Progenitor cell of endocrine pancreas (in vitro differentiated cells): ENCODE results near the gene CDC20. TPM values are rescaled to one million over a fixed set of nuclear protein-coding genes. Genes with fewer than 3 reads are reported as not detected.
A peak's percentile ranks its signal among the peaks of the same experiment; 100 is the strongest.

Source experiments
- DNase-seq: peaks from one replicate; pipeline ENCODE4 v3.0.0; 2021; ENCODE audit warnings: low spot score; ENCODE audit not compliant: unreplicated experiment
- H3K27ac Mint-ChIP-seq: 2 replicates; pipeline ENCODE4 v1.8.0; 2021; ENCODE audit warnings: mild to moderate bottlenecking, moderate library complexity, mixed read lengths
- H3K27me3 Mint-ChIP-seq: 2 replicates; pipeline ENCODE4 v1.8.0; 2021; ENCODE audit warnings: mixed read lengths
- H3K36me3 Mint-ChIP-seq: 2 replicates; pipeline ENCODE4 v1.8.0; 2022; ENCODE audit warnings: mixed read lengths; ENCODE audit not compliant: insufficient read depth
- H3K4me1 Mint-ChIP-seq: 2 replicates; pipeline ENCODE4 v1.8.0; 2021; ENCODE audit warnings: low read depth, mixed read lengths
- H3K4me3 Mint-ChIP-seq: 2 replicates; pipeline ENCODE4 v1.8.0; 2021; ENCODE audit warnings: low read depth, mild to moderate bottlenecking, moderate library complexity, mixed read lengths
- H3K9me3 Mint-ChIP-seq: 2 replicates; pipeline ENCODE4 v1.8.0; 2021; ENCODE audit warnings: low read depth, mixed read lengths
- total RNA-seq: library from RNA; stranded (reverse); gene quantifications from 2 replicates; pipeline ENCODE4 v1.2.1, GENCODE V29; 2021
- TF ChIP-seq, protein P1 (sequence below): fragments of 200-600 bp; sonication (generic); IDR thresholded peaks from one replicate; pipeline ENCODE4 v1.5.0; 2021; ENCODE audit warnings: antibody characterized with exemption, mild to moderate bottlenecking; ENCODE audit not compliant: unreplicated experiment

CDC20 gene
- total RNA-seq, 1 donor from 2014 or later: 49.4 TPM

DNA sequence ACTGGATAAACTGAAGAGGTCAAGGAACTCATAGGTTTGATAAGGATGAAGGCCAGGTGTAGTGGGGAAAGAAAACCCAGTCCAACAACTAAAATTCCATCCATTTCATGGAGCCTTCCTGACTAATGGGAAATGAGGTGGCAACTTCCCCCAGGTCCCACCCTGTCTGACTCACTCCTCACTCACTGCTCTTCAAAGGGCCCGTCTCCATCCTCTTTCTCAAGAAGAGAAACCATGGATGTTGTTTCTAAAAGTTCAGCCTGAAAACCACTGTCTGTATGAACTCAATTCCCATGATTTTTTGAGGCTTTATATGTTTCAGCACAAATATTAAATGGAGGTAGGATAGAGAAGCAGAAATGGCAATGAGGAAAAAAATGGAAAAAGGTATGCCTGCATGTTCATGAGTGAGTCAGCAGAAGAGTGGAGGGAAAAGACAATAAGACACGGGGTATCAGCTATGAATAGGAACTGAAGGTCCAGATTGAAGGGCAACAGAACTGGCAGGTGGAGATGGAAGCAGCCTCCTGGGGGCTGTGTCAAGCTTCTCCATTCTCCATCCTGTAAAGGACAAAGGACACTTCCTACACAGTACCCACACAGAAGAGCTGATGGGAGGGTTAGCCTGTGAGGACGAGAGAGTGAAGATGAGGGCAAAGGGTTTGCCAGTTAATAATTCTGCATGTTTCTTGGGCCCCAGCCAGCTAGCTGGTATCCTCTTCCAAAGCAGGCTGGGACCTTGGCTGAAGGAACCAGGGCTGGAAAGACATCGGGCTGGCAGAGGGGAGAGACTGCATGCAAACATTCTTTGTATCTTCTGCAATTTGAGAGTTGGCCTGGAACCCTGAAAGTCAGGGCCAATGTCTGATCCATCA is 14.5 kb downstream of the CDC20 start:
- TF ChIP-seq, protein P1, sequence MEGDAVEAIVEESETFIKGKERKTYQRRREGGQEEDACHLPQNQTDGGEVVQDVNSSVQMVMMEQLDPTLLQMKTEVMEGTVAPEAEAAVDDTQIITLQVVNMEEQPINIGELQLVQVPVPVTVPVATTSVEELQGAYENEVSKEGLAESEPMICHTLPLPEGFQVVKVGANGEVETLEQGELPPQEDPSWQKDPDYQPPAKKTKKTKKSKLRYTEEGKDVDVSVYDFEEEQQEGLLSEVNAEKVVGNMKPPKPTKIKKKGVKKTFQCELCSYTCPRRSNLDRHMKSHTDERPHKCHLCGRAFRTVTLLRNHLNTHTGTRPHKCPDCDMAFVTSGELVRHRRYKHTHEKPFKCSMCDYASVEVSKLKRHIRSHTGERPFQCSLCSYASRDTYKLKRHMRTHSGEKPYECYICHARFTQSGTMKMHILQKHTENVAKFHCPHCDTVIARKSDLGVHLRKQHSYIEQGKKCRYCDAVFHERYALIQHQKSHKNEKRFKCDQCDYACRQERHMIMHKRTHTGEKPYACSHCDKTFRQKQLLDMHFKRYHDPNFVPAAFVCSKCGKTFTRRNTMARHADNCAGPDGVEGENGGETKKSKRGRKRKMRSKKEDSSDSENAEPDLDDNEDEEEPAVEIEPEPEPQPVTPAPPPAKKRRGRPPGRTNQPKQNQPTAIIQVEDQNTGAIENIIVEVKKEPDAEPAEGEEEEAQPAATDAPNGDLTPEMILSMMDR: no peak
- no peak overlapping the region for H3K4me3 Mint-ChIP-seq
- DNase-seq: no peak
- no peaks in the 10 kb centered on the region for H3K27me3 Mint-ChIP-seq
- no peaks in the 10 kb centered on the region for H3K36me3 Mint-ChIP-seq
- H3K9me3 Mint-ChIP-seq: no peaks in the 10 kb centered on the region
- peaks cover 10% of the 10 kb centered on the region for H3K4me1 Mint-ChIP-seq
- no peak overlapping the region for H3K27ac Mint-ChIP-seq

DNA sequence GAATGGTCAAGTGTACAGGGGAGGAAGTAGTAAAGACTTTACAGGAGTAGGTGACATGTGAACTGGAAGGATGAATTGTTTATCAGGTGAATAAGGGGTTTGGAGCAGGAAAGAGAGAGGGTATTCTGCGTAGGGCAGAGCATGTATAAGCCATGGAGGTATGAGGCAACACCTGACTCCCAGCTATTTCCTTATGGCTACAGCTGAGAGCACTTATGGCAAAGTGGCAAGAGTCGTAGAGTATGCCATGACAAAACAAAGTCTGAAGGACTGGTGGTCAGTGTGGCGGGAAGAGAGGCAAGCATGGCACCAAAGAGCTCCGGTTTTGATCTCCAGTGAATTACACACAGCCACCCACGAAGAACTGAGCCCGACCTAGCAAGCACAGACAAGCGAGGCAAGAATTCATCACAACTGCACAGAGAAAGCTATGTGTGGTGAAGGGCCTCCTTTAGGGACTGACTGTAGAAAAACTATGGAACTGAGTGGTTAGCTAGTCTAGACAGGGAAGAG is 18.0 kb downstream of the CDC20 start:
- no peaks in the 10 kb centered on the region for H3K36me3 Mint-ChIP-seq
- H3K27ac Mint-ChIP-seq: peak overlapping the region; percentile 21
- no peaks in the 10 kb centered on the region for H3K27me3 Mint-ChIP-seq
- H3K4me1 Mint-ChIP-seq: no peaks in the 10 kb centered on the region
- DNase-seq: no peak
- no peak overlapping the region for H3K4me3 Mint-ChIP-seq
- no peaks in the 10 kb centered on the region for H3K9me3 Mint-ChIP-seq
- TF ChIP-seq, protein P1: no peak

DNA sequence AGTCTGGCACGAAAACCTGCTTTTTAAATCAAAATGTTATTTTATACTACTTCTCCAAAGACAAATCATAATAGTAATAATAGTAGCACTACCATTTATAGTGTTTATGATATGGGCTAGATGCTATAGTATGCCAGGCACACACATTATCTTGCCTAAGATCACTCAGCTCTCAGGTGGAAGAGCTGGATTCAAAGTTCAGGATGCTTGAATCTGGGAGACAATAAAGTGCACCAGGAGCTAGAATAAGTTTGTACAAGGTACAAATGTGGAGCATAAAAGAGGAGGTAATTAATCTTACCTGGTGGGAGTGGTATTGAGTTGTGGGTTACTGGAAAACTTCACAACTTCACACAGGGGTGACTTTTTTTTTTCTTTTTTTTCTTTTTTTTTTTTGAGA is 19.1 kb downstream of the CDC20 start:
- no peaks in the 10 kb centered on the region for H3K36me3 Mint-ChIP-seq
- H3K27me3 Mint-ChIP-seq: no peaks in the 10 kb centered on the region
- H3K4me3 Mint-ChIP-seq: no peak overlapping the region
- H3K9me3 Mint-ChIP-seq: no peaks in the 10 kb centered on the region
- H3K27ac Mint-ChIP-seq: no peak overlapping the region
- DNase-seq: no peak
- TF ChIP-seq, protein P1: no peak
- H3K4me1 Mint-ChIP-seq: no peaks in the 10 kb centered on the region

DNA sequence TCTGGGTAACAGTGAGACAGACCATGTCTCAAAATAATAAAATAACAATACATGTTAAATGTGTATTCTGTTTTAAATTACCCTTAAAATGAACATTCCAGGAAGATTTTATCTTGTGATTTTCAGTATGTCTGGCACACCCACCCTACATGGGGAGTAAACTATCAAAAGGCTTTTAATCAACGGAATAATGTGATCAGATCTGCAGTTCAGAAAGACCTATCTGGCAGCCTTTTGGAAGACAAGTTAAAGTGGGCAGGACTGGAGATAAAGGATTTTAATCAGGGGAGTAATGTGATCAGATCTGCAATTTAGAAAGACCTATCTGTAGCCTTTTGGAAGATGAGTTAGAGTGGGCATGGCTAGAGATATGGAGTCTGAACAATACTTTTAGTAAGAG is 20.7 kb downstream of the CDC20 start:
- TF ChIP-seq, protein P1: no peak
- H3K36me3 Mint-ChIP-seq: no peaks in the 10 kb centered on the region
- no peak for DNase-seq
- no peak overlapping the region for H3K4me3 Mint-ChIP-seq
- H3K9me3 Mint-ChIP-seq: no peaks in the 10 kb centered on the region
- H3K27ac Mint-ChIP-seq: no peak overlapping the region
- no peaks in the 10 kb centered on the region for H3K27me3 Mint-ChIP-seq
- H3K4me1 Mint-ChIP-seq: no peaks in the 10 kb centered on the region

DNA sequence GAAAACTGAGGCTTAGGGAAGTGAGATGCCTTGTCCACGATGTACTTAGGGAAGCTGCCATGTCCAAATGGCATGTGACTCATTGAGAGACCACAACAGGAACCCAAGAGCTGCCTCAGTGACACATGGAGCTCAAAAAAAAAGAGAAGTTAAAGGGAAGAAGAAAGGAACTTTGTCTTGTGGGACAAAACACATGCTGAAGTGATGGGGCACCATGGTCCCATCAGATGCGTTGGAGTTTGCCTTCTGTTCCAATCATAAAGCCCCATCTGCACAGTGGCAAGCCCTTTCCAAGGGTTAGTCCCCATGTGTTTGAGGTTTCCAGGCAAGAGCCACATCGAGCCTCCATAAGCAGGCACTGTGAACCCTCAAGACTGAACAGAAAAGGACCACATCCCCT is 22.8 kb downstream of the CDC20 start:
- Mint-ChIP-seq H3K9me3 (no peaks in the 10 kb centered on the region), H3K27ac (peak overlapping the region; percentile 84), H3K27me3 (no peaks in the 10 kb centered on the region), H3K36me3 (peaks cover 7% of the 10 kb centered on the region), H3K4me3 (no peak overlapping the region), H3K4me1 (no peaks in the 10 kb centered on the region)
- DNase-seq: no peak
- TF ChIP-seq, protein P1: no peak
